DOHH2 (cell line): ENCODE results near the gene CACNA2D1.

Source experiments
- H3F3A ChIP-seq: fragments of 200-600 bp; sonication (generic), shearing (Covaris generic); 2 replicates; pipeline ENCODE4 v1.6.0; 2016; ENCODE audit warnings: antibody characterized with exemption, mild to moderate bottlenecking; ENCODE audit not compliant: control insufficient read depth, insufficient read depth
- H3K27ac ChIP-seq: fragments of 200-600 bp; sonication (generic); 2 replicates; pipeline ENCODE4 v1.5.1; 2014; ENCODE audit warnings: low read depth, mild to moderate bottlenecking, low read length, moderate library complexity
- H3K27me3 ChIP-seq: fragments of 200-600 bp; sonication (generic); 2 replicates; pipeline ENCODE4 v1.6.1; 2014; ENCODE audit warnings: mild to moderate bottlenecking, low read length, mixed read lengths; ENCODE audit not compliant: control insufficient read depth
- H3K36me3 ChIP-seq: fragments of 200-600 bp; sonication (generic); 2 replicates; pipeline ENCODE4 v1.6.1; 2014; ENCODE audit warnings: mild to moderate bottlenecking, low read length, moderate library complexity, mixed read lengths; ENCODE audit not compliant: control insufficient read depth
- H3K4me1 ChIP-seq: fragments of 200-600 bp; sonication (generic); 2 replicates; pipeline ENCODE4 v1.6.1; 2014; ENCODE audit warnings: mild to moderate bottlenecking, low read length, mixed read lengths; ENCODE audit not compliant: control insufficient read depth
- H3K4me2 ChIP-seq: fragments of 200-600 bp; sonication (generic); 2 replicates; pipeline ENCODE4 v1.6.0; 2014; ENCODE audit warnings: mild to moderate bottlenecking, low read length, moderate library complexity
- H3K4me3 ChIP-seq: fragments of 200-600 bp; sonication (generic); 2 replicates; pipeline ENCODE4 v1.5.1; 2014; ENCODE audit warnings: mild to moderate bottlenecking, low read length, mixed read lengths
- H3K79me2 ChIP-seq: fragments of 200-600 bp; sonication (generic); 2 replicates; pipeline ENCODE4 v1.6.1; 2014; ENCODE audit warnings: mild to moderate bottlenecking, low read length, mixed read lengths; ENCODE audit not compliant: control insufficient read depth
- H3K9me2 ChIP-seq: fragments of 200-600 bp; sonication (generic); replicated peaks from 2 replicates; pipeline ENCODE4 v1.6.1; 2014; ENCODE audit warnings: mild to moderate bottlenecking, low read length, mixed read lengths; ENCODE audit not compliant: control insufficient read depth
- H3K9me3 ChIP-seq: fragments of 200-600 bp; sonication (generic); 2 replicates; pipeline ENCODE4 v1.6.1; 2014; ENCODE audit warnings: antibody characterized with exemption, low read length, mixed read lengths; ENCODE audit not compliant: control insufficient read depth, insufficient read depth
- H4K20me1 ChIP-seq: fragments of 200-600 bp; sonication (generic); 2 replicates; pipeline ENCODE4 v1.6.0; 2014; ENCODE audit warnings: low read depth, mild to moderate bottlenecking, antibody characterized with exemption, low read length, moderate library complexity; ENCODE audit not compliant: control insufficient read depth, insufficient read depth
- EZH2phosphoT487 ChIP-seq: fragments of 200-600 bp; sonication (generic); IDR thresholded peaks from 2 replicates; pipeline ENCODE4 v1.6.1; 2017; ENCODE audit warnings: borderline replicate concordance, mild to moderate bottlenecking, antibody characterized with exemption, low read length, moderate library complexity, mixed read lengths
- TF ChIP-seq, protein P1 (sequence below): fragments of 200-600 bp; sonication (generic); IDR thresholded peaks from one replicate; pipeline ENCODE4 v1.5.1; 2014; ENCODE audit warnings: antibody characterized with exemption, mild to moderate bottlenecking, low read depth, low read length; ENCODE audit not compliant: poor library complexity, severe bottlenecking

CACNA2D1 gene

DNA sequence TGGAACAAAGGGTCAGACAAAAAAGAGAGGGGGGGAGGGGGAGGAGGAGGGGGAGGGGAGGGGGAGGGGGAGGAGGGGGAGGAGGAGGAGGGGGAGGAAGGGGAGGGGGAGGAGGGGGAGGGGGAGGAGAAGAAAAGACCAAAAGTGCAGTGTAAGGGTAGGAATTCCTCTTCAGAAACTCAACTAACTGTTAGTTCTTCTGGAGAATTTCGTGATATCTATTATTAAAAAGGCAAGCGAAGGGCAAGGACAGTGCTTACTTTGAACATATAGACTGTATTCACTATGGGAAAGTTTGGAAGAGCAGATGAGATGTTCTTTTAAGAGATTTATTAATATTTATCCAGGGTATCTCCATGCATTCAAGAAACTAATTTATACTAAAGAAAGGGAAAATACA lies 258.1 kb downstream of the CACNA2D1 start:
- no peaks in the 10 kb centered on the region for H3K9me3 ChIP-seq
- H3K27ac ChIP-seq = no peak overlapping the region
- no peaks in the 10 kb centered on the region for H3F3A ChIP-seq
- H3K36me3 ChIP-seq = no peaks in the 10 kb centered on the region
- H3K4me1 ChIP-seq = no peaks in the 10 kb centered on the region
- no peak overlapping the region for H3K4me3 ChIP-seq
- H3K9me2 ChIP-seq = no peaks in the 10 kb centered on the region
- TF ChIP-seq EZH2phosphoT487 = no peak
- TF ChIP-seq, protein P1, sequence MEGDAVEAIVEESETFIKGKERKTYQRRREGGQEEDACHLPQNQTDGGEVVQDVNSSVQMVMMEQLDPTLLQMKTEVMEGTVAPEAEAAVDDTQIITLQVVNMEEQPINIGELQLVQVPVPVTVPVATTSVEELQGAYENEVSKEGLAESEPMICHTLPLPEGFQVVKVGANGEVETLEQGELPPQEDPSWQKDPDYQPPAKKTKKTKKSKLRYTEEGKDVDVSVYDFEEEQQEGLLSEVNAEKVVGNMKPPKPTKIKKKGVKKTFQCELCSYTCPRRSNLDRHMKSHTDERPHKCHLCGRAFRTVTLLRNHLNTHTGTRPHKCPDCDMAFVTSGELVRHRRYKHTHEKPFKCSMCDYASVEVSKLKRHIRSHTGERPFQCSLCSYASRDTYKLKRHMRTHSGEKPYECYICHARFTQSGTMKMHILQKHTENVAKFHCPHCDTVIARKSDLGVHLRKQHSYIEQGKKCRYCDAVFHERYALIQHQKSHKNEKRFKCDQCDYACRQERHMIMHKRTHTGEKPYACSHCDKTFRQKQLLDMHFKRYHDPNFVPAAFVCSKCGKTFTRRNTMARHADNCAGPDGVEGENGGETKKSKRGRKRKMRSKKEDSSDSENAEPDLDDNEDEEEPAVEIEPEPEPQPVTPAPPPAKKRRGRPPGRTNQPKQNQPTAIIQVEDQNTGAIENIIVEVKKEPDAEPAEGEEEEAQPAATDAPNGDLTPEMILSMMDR = no peak
- no peaks in the 10 kb centered on the region for H3K79me2 ChIP-seq
- H3K4me2 ChIP-seq = no peak overlapping the region
- H3K27me3 ChIP-seq = no peaks in the 10 kb centered on the region
- H4K20me1 ChIP-seq = no peaks in the 10 kb centered on the region

- no peak overlapping the region for H3K27ac ChIP-seq
- no peaks in the 10 kb centered on the region for H3K79me2 ChIP-seq
- no peak for TF ChIP-seq EZH2phosphoT487
- TF ChIP-seq, protein P1 = no peak
- no peaks in the 10 kb centered on the region for H3F3A ChIP-seq
- no peak overlapping the region for H3K4me2 ChIP-seq
- no peaks in the 10 kb centered on the region for H3K36me3 ChIP-seq
- H3K4me1 ChIP-seq = no peaks in the 10 kb centered on the region
- H3K9me2 ChIP-seq = no peaks in the 10 kb centered on the region
- H3K4me3 ChIP-seq = no peak overlapping the region
- H3K27me3 ChIP-seq = no peaks in the 10 kb centered on the region
- H4K20me1 ChIP-seq = no peaks in the 10 kb centered on the region
- no peaks in the 10 kb centered on the region for H3K9me3 ChIP-seq
These were observed 259.9 kb downstream of the CACNA2D1 start for GRCh38 chr7:82183634-82184033.

DNA sequence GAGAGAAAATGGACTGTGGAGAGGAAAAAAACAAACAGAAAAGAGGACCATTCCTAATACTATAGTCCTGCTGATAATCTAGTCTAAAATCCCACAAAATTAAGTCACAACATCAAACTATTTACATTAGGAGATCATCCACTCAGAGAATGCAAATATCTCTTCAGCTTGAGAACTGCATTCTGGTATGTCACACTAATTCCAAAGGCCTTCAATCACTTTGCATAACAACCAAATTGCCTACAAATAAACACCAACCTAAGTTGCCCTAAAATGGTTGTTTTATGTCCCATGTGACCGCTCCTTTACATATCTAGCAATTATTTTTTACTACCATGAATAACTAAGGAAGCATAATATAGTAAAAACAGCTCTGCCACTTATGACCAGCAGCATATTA lies 264.3 kb downstream of the CACNA2D1 start:
- Histone ChIP-seq H3K4me2 (no peak overlapping the region), H3K27ac (no peak overlapping the region), H3K27me3 (no peaks in the 10 kb centered on the region), H3K4me1 (no peaks in the 10 kb centered on the region), H3K4me3 (no peak overlapping the region), H3K9me3 (no peaks in the 10 kb centered on the region), H4K20me1 (no peaks in the 10 kb centered on the region), H3F3A (no peaks in the 10 kb centered on the region), H3K36me3 (no peaks in the 10 kb centered on the region), H3K9me2 (no peaks in the 10 kb centered on the region), H3K79me2 (no peaks in the 10 kb centered on the region)
- TF ChIP-seq, protein P1 = no peak
- TF ChIP-seq EZH2phosphoT487 = no peak

GRCh38 chr7:82175319-82175718 lies 268.3 kb downstream of the CACNA2D1 start:
- Histone ChIP-seq H3K9me2 (no peaks in the 10 kb centered on the region), H3K27me3 (no peaks in the 10 kb centered on the region), H3K79me2 (no peaks in the 10 kb centered on the region), H3K4me2 (no peak overlapping the region), H3K4me1 (no peaks in the 10 kb centered on the region), H3K36me3 (no peaks in the 10 kb centered on the region), H3K9me3 (no peaks in the 10 kb centered on the region), H4K20me1 (no peaks in the 10 kb centered on the region), H3K4me3 (no peak overlapping the region), H3K27ac (no peak overlapping the region), H3F3A (no peaks in the 10 kb centered on the region)
- TF ChIP-seq EZH2phosphoT487 = no peak
- TF ChIP-seq, protein P1 = no peak
